ENCODE measurements around the gene PPP1R1A.

GRCh38 chr12:54585243-54585642 lies 3.2 kb downstream of the PPP1R1A start:
- TF ChIP-seq POLR2AphosphoS5 (IDR thresholded peaks at IDR 0.05; ENCODE audit: low read depth, low read length) = no peak
- TF ChIP-seq TAF1 (IDR thresholded peaks at IDR 0.05; ENCODE audit: borderline replicate concordance, low read depth, low read length) = no peak
